Activated T-cell treated with anti-CD3 and anti-CD28 coated beads, Interleukin-2, amount 50 U/mL, for 72 hours (primary cell): ENCODE data around the gene P3H2. TPM values are rescaled to one million over a fixed set of nuclear protein-coding genes. Genes with fewer than 3 reads are reported as not detected.
A peak's percentile ranks its signal among the peaks of the same experiment; 100 is the strongest.

Experiments used
- ATAC-seq, 2 donors: fragments of 150-1000 bp; cut with Tn5 transposase; replicated peaks in 1 of 2; 2 replicates each; pipeline ENCODE4 v1.10.0; 2021; ENCODE audit warnings: moderate library complexity in 2 of 2, mild to moderate bottlenecking in 1 of 2
- DNase-seq, 2 donors: peaks; one replicate each; pipeline ENCODE4 v3.0.0; 2021 to 2022; ENCODE audit warnings: mixed read lengths in 1 of 2
- H3K27ac Mint-ChIP-seq: one replicate; pipeline ENCODE4 v1.8.0; 2022; ENCODE audit warnings: mild to moderate bottlenecking, moderate library complexity, mixed read lengths
- H3K27me3 Mint-ChIP-seq: one replicate; pipeline ENCODE4 v1.8.0; 2022; ENCODE audit warnings: low read depth, mixed read lengths
- H3K36me3 Mint-ChIP-seq, 2 donors: one replicate each; pipeline ENCODE4 v1.8.0; 2022; ENCODE audit warnings: mixed read lengths in 2 of 2, mild to moderate bottlenecking in 1 of 2; ENCODE audit not compliant: insufficient read depth in 2 of 2
- H3K4me1 Mint-ChIP-seq: one replicate; pipeline ENCODE4 v1.8.0; 2022; ENCODE audit warnings: low read depth, mixed read lengths
- H3K4me3 Mint-ChIP-seq, 2 donors: one replicate each; pipeline ENCODE4 v1.8.0; 2022; ENCODE audit warnings: mild to moderate bottlenecking in 2 of 2, mixed read lengths in 2 of 2, moderate library complexity in 2 of 2
- H3K9me3 Mint-ChIP-seq, 2 donors: one replicate each; pipeline ENCODE4 v1.8.0; 2022; ENCODE audit warnings: mixed read lengths in 2 of 2
- total RNA-seq, 2 donors: library from RNA; stranded (reverse); gene quantifications; one replicate each; pipeline ENCODE4 v1.2.3, GENCODE V29; 2022

P3H2 gene
- total RNA-seq, 2 donors from 2014 or later = not detected

DNA sequence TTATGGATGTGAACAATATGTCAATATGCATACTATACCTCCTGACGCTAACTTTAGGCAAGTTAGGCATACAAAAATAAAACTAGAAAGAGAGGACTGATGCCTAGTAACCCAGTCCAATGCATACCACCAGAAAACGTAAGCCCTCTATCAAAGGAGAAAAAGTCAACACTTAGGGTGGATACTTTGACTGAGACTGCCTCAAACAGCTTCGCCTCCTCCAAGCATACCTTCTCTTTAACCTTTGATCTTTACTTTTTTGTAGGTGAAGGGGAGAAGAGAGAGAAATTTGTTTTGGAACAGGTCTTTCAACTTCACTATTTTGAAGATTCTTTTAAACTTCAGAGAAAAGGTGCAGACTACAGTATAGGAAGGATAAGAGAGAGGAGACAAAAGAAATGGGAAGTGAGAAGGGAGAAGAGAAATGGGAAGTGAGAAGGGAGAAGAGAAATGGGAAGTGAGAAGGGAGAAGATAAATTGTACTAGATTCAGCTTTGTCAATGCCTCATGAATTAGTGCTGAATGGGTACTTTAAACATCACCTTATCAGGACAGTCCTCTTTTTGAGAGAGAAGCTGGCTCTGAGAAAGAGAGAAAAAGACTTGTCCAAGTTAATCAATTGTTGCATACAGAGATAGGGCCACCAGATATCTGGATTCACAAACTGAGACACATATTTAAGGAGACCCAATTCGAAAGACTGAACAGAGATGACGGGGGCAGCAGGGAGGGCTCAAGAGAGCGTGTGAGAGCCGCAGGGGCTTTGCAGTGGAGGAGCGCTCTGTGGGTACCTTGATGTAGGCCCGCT is 1.0 kb downstream of the P3H2 start:
- peaks cover 0 to 2% of the 10 kb centered on the region in 2 donors for H3K36me3 Mint-ChIP-seq
- H3K9me3 Mint-ChIP-seq = no peaks in the 10 kb centered on the region
- H3K4me1 Mint-ChIP-seq = peaks cover 8% of the 10 kb centered on the region
- ATAC-seq (no peak), DNase-seq (no peak)
- peaks cover 76% of the 10 kb centered on the region for H3K27me3 Mint-ChIP-seq
- peak overlapping the region; percentile 70 to 75 for H3K4me3 Mint-ChIP-seq
- no peak overlapping the region for H3K27ac Mint-ChIP-seq

DNA sequence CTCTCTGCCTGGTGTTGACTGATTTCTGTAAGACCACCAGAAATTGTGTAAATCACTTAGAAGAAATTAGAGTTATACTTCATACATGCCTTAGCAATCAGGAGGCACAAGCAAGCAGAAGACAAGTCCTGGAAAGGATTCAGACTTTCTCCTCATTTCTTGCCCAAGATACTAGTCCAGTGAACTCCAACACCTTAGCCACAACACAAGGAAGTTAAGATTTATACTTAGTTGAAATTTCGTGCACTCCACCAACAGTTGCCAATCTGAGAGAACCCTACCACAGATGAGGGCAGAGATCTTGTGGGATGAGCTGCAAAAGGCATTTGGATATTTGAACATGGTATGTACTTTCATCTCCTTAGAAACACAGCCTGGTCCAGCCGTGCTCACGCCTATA is 2.3 kb downstream of the P3H2 start:
- DNase-seq = no peak
- no peak for ATAC-seq
- Mint-ChIP-seq H3K4me1 (peaks cover 8% of the 10 kb centered on the region), H3K9me3 (no peaks in the 10 kb centered on the region), H3K27ac (no peak overlapping the region), H3K36me3 (peaks cover 0 to 2% of the 10 kb centered on the region in 2 donors), H3K4me3 (no peak overlapping the region), H3K27me3 (peaks cover 74% of the 10 kb centered on the region)

DNA sequence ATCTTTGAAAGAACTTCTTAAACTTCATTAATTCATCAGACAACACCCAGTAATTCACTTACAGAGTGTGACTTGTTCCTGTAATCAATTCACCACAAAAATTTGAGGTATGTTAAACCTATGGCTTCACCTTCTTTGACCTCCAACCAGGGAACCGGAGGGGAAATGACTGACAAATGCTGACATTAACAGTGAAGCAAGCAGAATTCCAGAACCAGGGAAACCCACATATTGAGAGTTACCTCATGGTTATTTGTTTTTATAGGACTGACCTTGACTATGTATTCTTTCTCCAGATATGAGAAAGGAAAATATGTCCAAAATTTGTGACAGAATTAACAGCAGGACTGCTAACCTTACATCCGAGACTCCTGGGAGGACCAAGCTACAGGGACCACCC is 2.7 kb downstream of the P3H2 start:
- ATAC-seq (no peak), DNase-seq (no peak)
- H3K27ac Mint-ChIP-seq = no peak overlapping the region
- H3K4me1 Mint-ChIP-seq = peaks cover 8% of the 10 kb centered on the region
- H3K27me3 Mint-ChIP-seq = peaks cover 79% of the 10 kb centered on the region
- no peaks in the 10 kb centered on the region for H3K9me3 Mint-ChIP-seq
- H3K4me3 Mint-ChIP-seq = no peak overlapping the region
- H3K36me3 Mint-ChIP-seq = peaks cover 0 to 2% of the 10 kb centered on the region in 2 donors

DNA sequence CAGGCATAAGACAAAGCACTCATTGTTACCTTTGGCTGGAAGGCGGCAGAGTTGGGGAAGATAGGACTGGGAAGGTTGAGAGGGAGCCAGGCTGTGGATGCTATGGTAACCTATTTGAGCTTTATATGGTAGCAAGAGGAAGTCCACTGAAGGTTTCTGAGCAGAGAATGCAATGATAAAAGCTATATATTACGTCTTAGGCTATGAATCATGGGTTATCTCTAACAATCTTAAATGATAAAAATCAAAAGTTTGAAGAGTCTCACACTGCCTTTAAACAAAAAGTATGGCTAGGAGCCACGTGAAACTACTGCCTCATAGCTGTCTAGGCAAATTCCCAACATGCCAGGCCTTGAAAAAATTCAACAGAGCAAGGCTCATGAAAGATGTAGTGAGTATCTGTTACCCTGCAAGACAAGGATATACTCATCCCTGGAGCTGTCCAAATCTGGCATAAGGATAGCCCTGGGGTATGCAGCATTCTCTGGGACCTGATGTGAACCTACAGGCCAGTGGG is 4.1 kb downstream of the P3H2 start:
- Mint-ChIP-seq H3K27me3 (peaks cover 82% of the 10 kb centered on the region), H3K4me3 (no peak overlapping the region), H3K27ac (no peak overlapping the region), H3K36me3 (peaks cover 0 to 2% of the 10 kb centered on the region in 2 donors), H3K4me1 (peaks cover 8% of the 10 kb centered on the region), H3K9me3 (no peaks in the 10 kb centered on the region)
- ATAC-seq (no peak), DNase-seq (no peak)

DNA sequence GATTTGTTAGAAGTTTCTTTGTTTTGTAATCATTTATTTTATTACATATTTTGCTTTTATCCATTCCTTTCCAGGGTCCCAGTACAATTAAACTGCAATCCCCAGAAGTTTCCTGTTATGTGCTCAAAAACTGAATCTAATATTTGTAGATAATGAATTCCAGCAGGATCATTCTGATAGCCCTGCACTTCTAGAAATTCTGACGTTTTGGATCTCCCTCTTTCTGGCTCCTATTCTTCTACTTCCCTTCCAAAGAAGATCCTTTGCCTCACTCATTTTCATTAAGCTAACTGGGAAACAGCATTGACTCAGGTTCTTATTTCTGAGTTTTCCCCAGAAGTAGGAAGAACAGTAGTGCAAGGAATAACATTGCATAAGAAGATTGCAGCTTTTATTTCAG is 9.9 kb downstream of the P3H2 start:
- Mint-ChIP-seq H3K9me3 (no peaks in the 10 kb centered on the region), H3K36me3 (no peaks in the 10 kb centered on the region), H3K27me3 (peaks cover 55% of the 10 kb centered on the region), H3K4me3 (no peak overlapping the region), H3K27ac (no peak overlapping the region), H3K4me1 (no peaks in the 10 kb centered on the region)
- DNase-seq = no peak
- no peak for ATAC-seq

DNA sequence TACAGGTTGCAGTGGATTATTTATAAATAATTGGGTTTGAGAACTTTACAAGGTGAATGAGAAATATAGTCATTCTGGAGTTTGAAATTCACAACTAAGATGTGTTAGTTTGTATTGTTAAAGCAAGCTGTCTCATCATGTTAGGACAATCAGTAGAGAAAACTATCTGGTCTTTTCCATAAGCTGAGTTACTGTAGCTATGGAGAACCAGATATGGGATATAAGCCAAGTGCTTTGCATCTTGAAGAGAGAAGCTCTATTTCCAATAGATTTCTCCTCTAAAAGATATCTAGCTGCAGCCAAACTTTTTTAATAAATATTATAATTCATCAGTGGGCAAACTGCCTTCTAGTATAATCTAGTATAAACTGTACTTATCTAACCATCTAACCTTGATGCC is 11.3 kb downstream of the P3H2 start:
- Mint-ChIP-seq H3K36me3 (no peaks in the 10 kb centered on the region), H3K4me3 (no peak overlapping the region), H3K27ac (no peak overlapping the region), H3K9me3 (no peaks in the 10 kb centered on the region), H3K27me3 (peaks cover 52% of the 10 kb centered on the region), H3K4me1 (no peaks in the 10 kb centered on the region)
- ATAC-seq (no peak), DNase-seq (no peak)

DNA sequence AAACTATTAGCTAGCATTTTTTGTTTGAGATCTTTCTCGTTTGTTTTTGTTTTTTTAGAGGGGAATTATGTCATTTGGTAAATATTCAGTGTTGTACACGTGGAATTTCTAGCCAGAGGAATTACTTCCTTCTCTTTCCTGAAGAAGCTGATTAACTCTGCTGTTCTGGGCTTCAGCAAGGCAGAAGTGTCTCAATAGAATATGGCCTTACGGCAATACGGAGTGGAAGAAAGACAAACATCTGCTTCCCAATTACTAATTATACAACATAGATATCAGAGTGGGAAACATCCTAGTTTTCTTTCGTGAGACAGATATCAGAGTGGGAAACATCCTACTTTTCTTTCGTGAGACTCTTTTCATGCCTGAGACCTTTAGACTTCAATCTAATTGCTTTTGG is 11.9 kb downstream of the P3H2 start:
- DNase-seq = no peak
- Mint-ChIP-seq H3K27me3 (peaks cover 51% of the 10 kb centered on the region), H3K4me1 (no peaks in the 10 kb centered on the region), H3K9me3 (no peaks in the 10 kb centered on the region), H3K27ac (no peak overlapping the region), H3K4me3 (no peak overlapping the region), H3K36me3 (no peaks in the 10 kb centered on the region)
- no peak for ATAC-seq

DNA sequence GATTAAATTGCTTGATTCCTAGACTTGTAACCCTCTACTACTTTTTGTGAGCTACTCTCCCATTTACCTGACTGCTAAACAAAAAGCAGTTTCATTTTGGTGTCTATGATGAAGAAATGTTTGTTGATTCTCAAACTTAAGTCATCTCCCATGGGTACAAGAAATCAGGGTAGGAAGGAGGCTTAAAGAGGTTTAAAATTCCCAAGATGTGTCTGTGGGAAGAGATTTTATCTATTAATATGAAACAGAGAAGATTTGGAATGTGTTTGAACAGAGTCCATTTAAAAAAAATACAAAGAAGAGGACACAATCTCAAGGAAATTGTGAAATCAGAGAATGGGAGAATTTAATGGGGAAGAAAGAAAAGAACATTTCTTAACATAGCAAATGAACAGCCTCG is 14.8 kb downstream of the P3H2 start:
- no peak for ATAC-seq
- Mint-ChIP-seq H3K9me3 (no peaks in the 10 kb centered on the region), H3K36me3 (no peaks in the 10 kb centered on the region), H3K4me1 (peaks cover 7% of the 10 kb centered on the region), H3K27me3 (peaks cover 42% of the 10 kb centered on the region), H3K4me3 (no peak overlapping the region), H3K27ac (no peak overlapping the region)
- DNase-seq = no peak

DNA sequence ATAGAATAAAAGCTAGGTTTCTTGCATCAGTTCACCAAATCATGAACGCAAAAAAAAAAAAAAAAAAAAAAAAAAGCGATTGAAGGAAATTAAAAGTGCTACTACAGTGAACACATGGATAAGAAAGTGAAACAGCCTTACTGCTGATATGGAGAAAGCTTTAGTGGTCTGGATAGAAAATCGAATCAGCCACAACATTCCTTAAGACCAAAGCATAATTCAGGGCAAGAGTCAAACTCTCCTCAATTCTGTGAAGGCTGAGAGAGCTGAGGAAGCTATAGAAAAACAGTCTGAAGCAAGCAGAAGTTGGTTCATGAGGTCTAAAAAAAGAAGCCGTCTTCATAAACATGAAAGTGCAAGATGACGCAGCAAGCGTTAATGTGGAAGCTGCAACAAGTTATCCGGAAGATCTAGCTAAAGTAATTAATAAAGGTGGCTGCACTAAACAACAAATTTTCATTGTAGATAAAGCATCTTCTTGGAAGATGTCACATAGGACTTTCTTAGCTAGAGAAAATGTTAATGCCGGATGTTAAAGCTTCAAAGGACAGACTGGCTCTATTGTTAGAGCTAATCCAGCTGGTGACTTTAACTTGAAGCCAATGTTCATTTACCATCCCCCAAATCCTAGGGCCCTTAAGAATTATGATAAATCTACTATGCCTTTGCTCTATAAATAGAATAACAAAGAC is 19.2 kb downstream of the P3H2 start:
- Mint-ChIP-seq H3K4me1 (peaks cover 7% of the 10 kb centered on the region), H3K4me3 (peak overlapping the region in 1 of 2 donors; percentile 47), H3K27me3 (peaks cover 32% of the 10 kb centered on the region), H3K9me3 (no peaks in the 10 kb centered on the region), H3K27ac (peak overlapping the region; percentile 48), H3K36me3 (no peaks in the 10 kb centered on the region)
- no peak for ATAC-seq
- DNase-seq = no peak

DNA sequence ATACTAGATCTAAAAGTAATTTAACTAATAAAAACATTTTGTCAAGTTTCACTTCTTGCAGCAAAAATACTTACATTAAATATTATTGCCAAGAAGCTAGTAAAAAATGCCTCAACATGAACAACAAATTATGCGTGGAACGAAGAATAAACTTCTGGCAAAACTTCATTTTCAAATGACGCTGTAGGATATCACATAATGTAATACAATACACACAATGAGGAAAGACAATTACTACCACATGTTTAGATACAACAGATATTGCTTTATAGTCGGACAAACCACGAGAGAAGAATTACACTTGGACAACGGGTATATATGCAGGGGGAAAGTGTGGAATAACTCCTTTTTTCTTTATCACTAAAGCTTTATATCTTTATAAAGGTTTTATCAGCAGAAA is 21.6 kb downstream of the P3H2 start:
- DNase-seq (no peak), ATAC-seq (no peak)
- Mint-ChIP-seq H3K4me1 (peaks cover 7% of the 10 kb centered on the region), H3K36me3 (no peaks in the 10 kb centered on the region), H3K9me3 (peaks cover 0 to 2% of the 10 kb centered on the region in 2 donors), H3K4me3 (no peak overlapping the region), H3K27ac (no peak overlapping the region), H3K27me3 (peaks cover 18% of the 10 kb centered on the region)

DNA sequence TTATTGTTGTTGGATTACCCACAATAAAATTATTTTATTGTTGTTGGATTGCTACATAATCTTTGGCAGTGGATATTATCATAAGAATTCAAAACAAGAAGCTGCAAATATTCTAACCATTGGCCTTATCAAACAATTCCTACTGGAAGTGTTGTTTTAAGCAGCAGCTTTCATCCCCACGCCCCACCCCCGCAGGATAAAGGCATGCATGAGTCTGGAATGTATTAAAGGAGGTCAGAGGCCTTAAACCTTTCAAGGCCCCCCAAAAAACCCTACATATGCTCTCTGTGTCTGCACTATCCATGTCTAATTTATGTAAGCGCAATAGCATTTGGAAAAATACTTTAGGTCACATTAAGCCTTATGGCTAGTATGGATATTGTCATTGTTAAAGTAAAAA is 23.1 kb downstream of the P3H2 start:
- no peak overlapping the region for H3K4me3 Mint-ChIP-seq
- no peaks in the 10 kb centered on the region for H3K36me3 Mint-ChIP-seq
- peaks cover 7% of the 10 kb centered on the region for H3K4me1 Mint-ChIP-seq
- ATAC-seq = no peak
- H3K27ac Mint-ChIP-seq = no peak overlapping the region
- DNase-seq = no peak
- peaks cover 0 to 2% of the 10 kb centered on the region in 2 donors for H3K9me3 Mint-ChIP-seq
- peaks cover 16% of the 10 kb centered on the region for H3K27me3 Mint-ChIP-seq

DNA sequence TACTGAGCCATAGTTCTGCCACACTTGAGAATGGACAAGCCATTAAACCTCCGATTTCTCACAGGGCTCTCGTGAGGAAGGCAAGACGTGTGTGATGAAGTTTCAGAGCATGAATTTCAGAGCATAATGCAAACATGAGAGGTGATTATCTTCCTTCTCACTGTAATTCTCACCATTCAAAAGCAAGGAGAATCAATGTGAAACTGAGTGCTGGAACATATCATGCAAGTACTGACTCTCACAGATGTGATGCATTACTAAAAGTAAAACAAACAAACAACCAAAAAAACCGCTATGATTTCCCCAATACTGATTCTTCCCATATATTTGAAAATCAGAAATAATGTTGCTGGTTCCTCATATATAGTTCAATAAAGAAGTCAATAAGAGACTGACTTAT is 23.7 kb downstream of the P3H2 start:
- Mint-ChIP-seq H3K36me3 (no peaks in the 10 kb centered on the region), H3K27me3 (peaks cover 10% of the 10 kb centered on the region), H3K9me3 (peaks cover 0 to 2% of the 10 kb centered on the region in 2 donors), H3K27ac (no peak overlapping the region), H3K4me3 (no peak overlapping the region), H3K4me1 (peaks cover 7% of the 10 kb centered on the region)
- DNase-seq (no peak), ATAC-seq (no peak)

DNA sequence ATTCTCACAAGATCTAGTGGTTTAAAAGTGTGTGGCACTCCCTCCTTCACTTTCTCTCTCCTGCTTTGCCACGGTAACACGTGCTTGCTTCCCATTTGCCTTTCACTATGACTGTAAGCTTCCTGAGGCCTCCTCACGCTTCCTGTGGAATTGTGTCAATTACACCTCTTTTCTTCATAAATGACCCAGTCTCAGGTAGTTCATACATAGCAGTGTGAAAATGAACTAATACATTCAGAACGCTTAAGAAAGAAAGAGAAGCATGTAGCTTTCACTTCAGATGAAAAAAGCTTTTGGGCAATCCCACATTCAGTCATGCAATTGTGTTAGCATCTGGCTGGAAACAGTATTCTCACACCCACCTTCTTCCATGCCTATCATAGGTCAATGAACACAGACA is 24.4 kb downstream of the P3H2 start:
- ATAC-seq (no peak), DNase-seq (no peak)
- H3K27ac Mint-ChIP-seq = no peak overlapping the region
- no peak overlapping the region for H3K4me3 Mint-ChIP-seq
- peaks cover 4% of the 10 kb centered on the region for H3K4me1 Mint-ChIP-seq
- H3K27me3 Mint-ChIP-seq = peaks cover 13% of the 10 kb centered on the region
- H3K9me3 Mint-ChIP-seq = peaks cover 0 to 2% of the 10 kb centered on the region in 2 donors
- no peaks in the 10 kb centered on the region for H3K36me3 Mint-ChIP-seq
